ENCODE data around the gene KRT77.

DNA sequence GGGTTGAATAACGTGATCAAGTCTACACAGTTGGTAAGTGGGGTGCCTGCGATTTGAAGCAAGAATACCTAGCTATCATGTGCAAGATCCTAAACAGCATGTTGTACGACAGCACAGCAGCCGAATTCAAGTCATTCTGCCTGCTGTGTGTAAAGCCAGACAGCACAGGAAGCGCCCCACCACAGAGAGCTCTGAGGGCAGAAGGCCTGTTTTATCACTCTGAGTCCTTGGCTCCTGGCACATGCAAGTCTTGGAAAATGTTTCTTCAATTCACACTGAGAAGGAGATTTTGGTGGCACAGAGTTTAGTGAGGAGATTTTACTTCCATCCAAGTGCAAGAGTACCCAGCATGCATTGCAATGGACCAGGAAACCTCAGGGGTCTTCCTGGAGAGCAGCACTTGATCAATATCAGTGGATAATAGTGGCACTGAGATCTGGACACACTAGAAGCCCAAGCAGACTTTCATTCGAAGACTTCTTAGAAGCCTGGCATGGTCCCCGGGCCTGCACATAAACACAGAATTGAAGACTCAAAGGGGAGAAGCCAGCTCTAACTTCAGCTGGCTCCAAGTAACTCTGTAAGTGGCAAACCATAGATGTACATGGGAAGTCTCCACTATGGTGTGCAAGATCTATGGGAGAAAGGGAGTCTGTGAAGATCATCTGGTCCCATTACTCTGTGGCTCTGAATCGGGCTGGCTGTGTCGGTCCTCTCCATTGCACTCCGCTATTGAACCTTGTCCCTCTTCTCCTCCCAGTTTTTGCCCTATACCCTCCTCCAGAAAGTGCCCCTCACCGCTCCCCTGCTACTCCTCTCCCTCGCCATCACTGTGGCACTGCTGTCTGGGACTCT is 21.6 kb downstream of the KRT77 start:
- TF ChIP-seq, protein P1, sequence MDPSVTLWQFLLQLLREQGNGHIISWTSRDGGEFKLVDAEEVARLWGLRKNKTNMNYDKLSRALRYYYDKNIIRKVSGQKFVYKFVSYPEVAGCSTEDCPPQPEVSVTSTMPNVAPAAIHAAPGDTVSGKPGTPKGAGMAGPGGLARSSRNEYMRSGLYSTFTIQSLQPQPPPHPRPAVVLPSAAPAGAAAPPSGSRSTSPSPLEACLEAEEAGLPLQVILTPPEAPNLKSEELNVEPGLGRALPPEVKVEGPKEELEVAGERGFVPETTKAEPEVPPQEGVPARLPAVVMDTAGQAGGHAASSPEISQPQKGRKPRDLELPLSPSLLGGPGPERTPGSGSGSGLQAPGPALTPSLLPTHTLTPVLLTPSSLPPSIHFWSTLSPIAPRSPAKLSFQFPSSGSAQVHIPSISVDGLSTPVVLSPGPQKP (IDR thresholded peaks at IDR 0.05; ENCODE audit: low read depth, low read length): no peak
- no peak for TF ChIP-seq CTCF (IDR thresholded peaks at IDR 0.05 in 2 of 3, conservative IDR thresholded peaks at IDR 0.05 in 1 of 3; ENCODE audit: control insufficient read depth in 2 of 3, extremely low read depth in 1 of 3, insufficient read depth in 1 of 3, low read depth in 3 of 3, low read length in 3 of 3)
- no peak for TF ChIP-seq RAD21 (IDR thresholded peaks at IDR 0.05; ENCODE audit: insufficient read depth, low read depth, low read length)
- TF ChIP-seq MYC (IDR thresholded peaks at IDR 0.05; ENCODE audit: insufficient read depth, insufficient read length, insufficient replicate concordance, low read length, severe bottlenecking): no peak
- TF ChIP-seq SMC3 (IDR thresholded peaks at IDR 0.05; ENCODE audit: borderline replicate concordance, low read length): no peak
- no peak for TF ChIP-seq GATAD2B (conservative IDR thresholded peaks at IDR 0.05; ENCODE audit: low read depth)
- TF ChIP-seq HDAC2 (IDR thresholded peaks at IDR 0.05): no peak

Data from GM12878 (cell line).